Subcutaneous preadipocyte (primary cell): ENCODE measurements around the gene ZNF701. TPM values are rescaled to one million over a fixed set of nuclear protein-coding genes. Genes with fewer than 3 reads are reported as not detected.

Source experiments
- small RNA-seq: library from RNA; depleted of rRNA; stranded (forward); fragments of <200 nt; gene quantifications from one replicate; pipeline ENCODE3, GENCODE V24; 2012
- total RNA-seq: library from RNA; depleted of rRNA; stranded (reverse); fragments of >200 nt; gene quantifications from 2 replicates; pipeline ENCODE4 v1.2.3, GENCODE V29; 2012

Gene ZNF701
- total RNA-seq: 9.2 and 12.9 TPM in 2 replicates

DNA sequence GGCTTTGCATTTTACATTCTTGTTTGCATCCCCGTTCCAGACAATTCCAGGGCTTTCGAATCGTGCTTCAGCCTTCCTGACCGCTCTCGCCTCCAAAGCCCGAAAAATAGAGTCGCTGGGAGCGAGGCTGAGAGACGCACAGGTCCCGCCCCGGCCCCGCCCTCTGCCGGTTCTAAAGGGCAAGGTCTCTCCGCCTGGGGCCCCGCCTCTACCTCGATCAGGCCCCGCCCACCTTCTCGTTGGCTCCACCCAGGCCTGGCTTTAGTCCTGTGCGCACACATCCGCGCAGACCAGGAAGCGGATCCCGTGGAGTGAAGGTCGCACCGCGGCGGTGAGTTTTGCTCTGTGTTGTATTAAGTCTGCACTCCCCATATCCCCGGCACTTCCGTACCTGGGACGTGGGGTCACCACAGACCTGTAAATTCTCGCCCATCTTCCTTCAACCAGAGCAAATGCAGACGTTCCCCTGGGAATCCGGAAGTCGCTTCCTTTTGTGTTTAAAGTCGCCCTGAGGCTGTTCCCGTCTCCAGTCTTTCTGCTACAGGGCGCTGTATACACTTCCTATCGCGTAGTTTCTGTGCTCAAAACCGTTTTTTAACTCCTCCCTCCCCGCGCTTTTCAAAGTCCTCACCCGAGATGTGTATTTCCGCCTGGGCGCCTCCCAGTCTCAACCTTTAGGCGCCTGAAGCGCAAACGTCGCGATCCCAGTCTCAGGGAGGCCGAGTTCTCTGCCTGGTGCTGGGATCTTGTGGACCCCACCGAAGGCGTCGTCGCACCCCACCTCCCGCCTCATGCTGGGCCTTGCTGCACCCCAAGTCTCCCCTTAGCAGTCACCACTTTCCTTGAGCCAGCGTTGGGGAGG is at the start of gene ZNF701:
Gene ZNF701 (plus strand): TSS at position 288 of the 862 bp plus-strand sequence. CDS start 3,861 bp downstream, outside the sequence.

DNA sequence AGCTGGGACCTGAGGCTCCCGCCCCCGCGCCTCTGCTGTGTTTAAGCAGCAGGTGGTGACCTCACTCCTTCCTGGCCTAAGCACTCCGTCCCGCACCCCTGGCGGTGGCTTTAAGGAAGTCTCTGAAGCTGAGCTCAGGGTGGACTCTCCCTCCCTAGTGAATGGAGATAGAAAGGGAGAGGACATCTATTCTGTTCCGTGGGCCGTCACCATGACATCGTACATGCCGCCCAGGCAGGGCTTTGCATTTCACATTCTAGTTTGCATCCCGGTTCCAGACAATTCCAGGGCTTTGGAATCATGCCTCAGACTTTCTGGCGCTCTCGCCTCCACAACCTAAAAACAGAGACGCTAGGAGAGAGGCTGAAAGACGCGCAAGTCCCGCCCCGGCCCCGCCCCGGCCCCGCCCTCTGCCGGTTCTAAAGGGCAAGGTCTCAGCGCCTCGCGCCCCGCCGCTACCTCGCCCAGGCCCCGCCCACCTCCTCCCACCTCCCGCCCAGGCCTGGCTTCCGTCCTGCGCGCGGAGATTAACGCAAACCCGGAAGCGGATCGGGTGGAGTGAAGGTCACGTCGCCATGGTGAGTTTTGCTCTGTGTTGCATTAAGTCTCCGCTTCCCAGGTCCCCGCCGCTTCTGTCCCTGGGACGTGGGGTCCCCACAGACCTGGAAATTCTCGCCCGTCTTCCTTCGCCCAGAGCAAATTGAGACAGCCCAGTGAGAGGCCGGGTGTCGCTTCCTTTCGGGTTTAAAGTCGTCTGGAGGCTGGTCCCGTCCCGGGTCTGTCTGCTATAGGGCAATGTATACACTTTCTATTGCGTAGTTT is 42.7 kb upstream of the ZNF701 start, which contains the start of gene ZNF808:
Gene ZNF808 (plus strand): TSS at position 535 of the 822 bp plus-strand sequence. CDS start 15,617 bp downstream, outside the sequence.

Small RNA genes lying within 50 kb of the gene (small RNA-seq; reads per million reads assigned to genes)
- gene RPL39P34: not detected

Other genes starting within 250 kb of the ZNF701 start
- gene ZNF610, start 234.0 kb upstream of the ZNF701 start, total RNA-seq: 0.78 and 2.9 TPM in 2 replicates
- gene ZNF880, start 200.4 kb upstream of the ZNF701 start, total RNA-seq: 17.3 and 17.4 TPM in 2 replicates
- 13.1 and 17.6 TPM in 2 replicates for gene ZNF528, start 172.4 kb upstream of the ZNF701 start, total RNA-seq
- gene ZNF534, start 141.1 kb upstream of the ZNF701 start, total RNA-seq: under 0.01 and 0.20 TPM in 2 replicates
- 1.6 and 2.2 TPM in 2 replicates for gene ZNF578, start 116.7 kb upstream of the ZNF701 start, total RNA-seq
- gene ZNF808, start 42.6 kb upstream of the ZNF701 start, total RNA-seq: 15.2 and 16.2 TPM in 2 replicates
- 34.5 and 38.5 TPM in 2 replicates for gene ZNF83, start 68.1 kb downstream of the ZNF701 start, total RNA-seq
- gene ZNF611, start 164.8 kb downstream of the ZNF701 start, total RNA-seq: 8.1 and 11.3 TPM in 2 replicates
- gene ZNF600, start 216.5 kb downstream of the ZNF701 start, total RNA-seq: 3.7 and 5.9 TPM in 2 replicates